GM19372 (cell line): ENCODE measurements around the gene TF.

Source experiments
- ATAC-seq: cut with Tn5 transposase; IDR thresholded peaks from one replicate; pipeline ENCODE4 v1.9.1; 2021; ENCODE audit warnings: mild to moderate bottlenecking, low read depth, moderate library complexity; ENCODE audit not compliant: unreplicated experiment

TF gene

GRCh38 chr3:133746712-133747066, 496 bp downstream of the TF start:
- no peak for ATAC-seq

GRCh38 chr3:133747373-133747772, 1.2 kb downstream of the TF start:
- ATAC-seq, result no peak

- ATAC-seq, result no peak
Observed at GRCh38 chr3:133747907-133748639, 1.9 kb downstream of the TF start.

GRCh38 chr3:133749427-133750258, 3.5 kb downstream of the TF start:
- no peak for ATAC-seq

- ATAC-seq, result no peak
Observed at GRCh38 chr3:133750259-133750656, 4.1 kb downstream of the TF start.

- ATAC-seq, result no peak
Observed at GRCh38 chr3:133753107-133753778, 7.0 kb downstream of the TF start.

GRCh38 chr3:133753779-133754164, 7.6 kb downstream of the TF start:
- no peak for ATAC-seq

- ATAC-seq, result no peak
Observed at GRCh38 chr3:133754455-133754854, 8.3 kb downstream of the TF start.

GRCh38 chr3:133754973-133755828, 9.0 kb downstream of the TF start:
- ATAC-seq, result no peak

GRCh38 chr3:133756716-133757694, 10.8 kb downstream of the TF start:
- ATAC-seq, result no peak

- no peak for ATAC-seq
Observed at GRCh38 chr3:133757701-133758567, 11.7 kb downstream of the TF start.

GRCh38 chr3:133758568-133758928, 12.4 kb downstream of the TF start:
- no peak for ATAC-seq

- no peak for ATAC-seq
Observed at GRCh38 chr3:133758964-133759739, 13.0 kb downstream of the TF start.

GRCh38 chr3:133759740-133760305, 13.6 kb downstream of the TF start:
- ATAC-seq, result no peak

GRCh38 chr3:133760916-133761315, 14.7 kb downstream of the TF start:
- ATAC-seq, result no peak

GRCh38 chr3:133761605-133762484, 15.7 kb downstream of the TF start:
- ATAC-seq, result no peak
